ENCODE results near the gene WDR87.

The WDR87 gene

DNA sequence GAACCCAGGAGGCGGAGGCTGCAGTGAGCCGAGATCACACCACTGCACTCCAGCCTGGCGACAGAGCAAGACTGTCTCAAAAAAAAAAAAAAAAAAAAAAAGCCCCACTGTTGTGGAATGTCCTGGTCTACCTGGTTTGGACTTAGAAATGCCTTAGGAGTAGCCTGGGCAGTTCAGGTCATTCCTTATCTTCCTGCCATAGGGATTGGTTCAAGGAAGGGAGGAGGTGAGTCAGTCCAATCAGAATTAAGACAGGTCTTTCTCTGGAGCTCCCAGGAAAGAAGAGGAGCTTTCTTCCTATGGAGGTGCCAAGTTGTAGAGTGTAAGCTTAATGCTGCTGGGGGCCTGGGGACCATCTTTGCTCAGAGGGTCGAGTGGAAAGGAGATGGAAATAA is 45.4 kb upstream of the WDR87 start:
- Histone ChIP-seq H3K27me3 (replicated peaks) (no peaks in the 10 kb centered on the region), H3K36me3 (replicated peaks) (no peaks in the 10 kb centered on the region), H3K27ac (no peak overlapping the region), H3K4me3 (ENCODE audit: low read depth, low read length) (no peak overlapping the region)
- in situ Hi-C loops (cut with HindIII; ENCODE audit: low pct_ligation_motif_present, low sequenced_read_pairs): no loop called here
- TF ChIP-seq, protein P1, sequence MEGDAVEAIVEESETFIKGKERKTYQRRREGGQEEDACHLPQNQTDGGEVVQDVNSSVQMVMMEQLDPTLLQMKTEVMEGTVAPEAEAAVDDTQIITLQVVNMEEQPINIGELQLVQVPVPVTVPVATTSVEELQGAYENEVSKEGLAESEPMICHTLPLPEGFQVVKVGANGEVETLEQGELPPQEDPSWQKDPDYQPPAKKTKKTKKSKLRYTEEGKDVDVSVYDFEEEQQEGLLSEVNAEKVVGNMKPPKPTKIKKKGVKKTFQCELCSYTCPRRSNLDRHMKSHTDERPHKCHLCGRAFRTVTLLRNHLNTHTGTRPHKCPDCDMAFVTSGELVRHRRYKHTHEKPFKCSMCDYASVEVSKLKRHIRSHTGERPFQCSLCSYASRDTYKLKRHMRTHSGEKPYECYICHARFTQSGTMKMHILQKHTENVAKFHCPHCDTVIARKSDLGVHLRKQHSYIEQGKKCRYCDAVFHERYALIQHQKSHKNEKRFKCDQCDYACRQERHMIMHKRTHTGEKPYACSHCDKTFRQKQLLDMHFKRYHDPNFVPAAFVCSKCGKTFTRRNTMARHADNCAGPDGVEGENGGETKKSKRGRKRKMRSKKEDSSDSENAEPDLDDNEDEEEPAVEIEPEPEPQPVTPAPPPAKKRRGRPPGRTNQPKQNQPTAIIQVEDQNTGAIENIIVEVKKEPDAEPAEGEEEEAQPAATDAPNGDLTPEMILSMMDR (IDR thresholded peaks at IDR 0.05; ENCODE audit: low read depth, low read length, missing control alignments): no peak
- no peak for DNase-seq

DNA sequence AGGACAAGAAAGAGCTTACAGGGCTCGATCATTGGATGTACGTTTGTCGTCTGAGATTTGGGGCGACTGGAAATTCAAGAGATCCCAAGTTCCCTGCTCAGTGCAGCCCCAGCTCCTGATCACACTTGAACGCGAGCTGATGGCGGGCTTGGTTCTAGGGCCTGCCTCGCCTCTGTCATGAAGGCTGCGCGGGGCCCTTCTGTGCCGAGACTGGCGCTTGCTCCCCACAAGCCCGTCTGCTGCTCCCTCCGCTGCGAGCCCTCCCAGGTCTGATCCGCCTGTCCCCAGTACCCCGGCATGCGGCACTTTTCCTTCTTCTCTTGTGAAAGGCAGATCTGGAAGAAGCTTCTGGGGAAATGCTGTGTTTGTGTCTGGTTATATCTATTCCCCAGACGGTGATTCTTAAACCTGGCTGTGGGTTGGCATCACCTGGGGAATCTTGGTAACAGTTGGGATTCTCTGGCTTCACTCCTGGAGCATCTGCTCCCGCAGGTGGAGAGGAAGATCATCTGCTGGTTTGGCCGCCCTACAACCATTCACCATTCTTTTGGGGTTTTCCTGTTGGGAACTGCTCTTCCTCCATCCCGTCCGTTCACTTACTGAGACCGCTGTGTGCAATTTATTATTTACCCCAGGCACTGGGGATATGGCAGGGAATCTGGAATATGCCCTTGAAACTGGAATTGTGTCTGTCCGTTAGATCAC is 44.2 kb upstream of the WDR87 start:
- Histone ChIP-seq H3K27ac (no peak overlapping the region), H3K4me3 (ENCODE audit: low read depth, low read length) (no peak overlapping the region), H3K27me3 (replicated peaks) (no peaks in the 10 kb centered on the region), H3K36me3 (replicated peaks) (no peaks in the 10 kb centered on the region)
- TF ChIP-seq, protein P1 (IDR thresholded peaks at IDR 0.05; ENCODE audit: low read depth, low read length, missing control alignments): no peak
- in situ Hi-C loops (cut with HindIII; ENCODE audit: low pct_ligation_motif_present, low sequenced_read_pairs): no loop called here
- no peak for DNase-seq

DNA sequence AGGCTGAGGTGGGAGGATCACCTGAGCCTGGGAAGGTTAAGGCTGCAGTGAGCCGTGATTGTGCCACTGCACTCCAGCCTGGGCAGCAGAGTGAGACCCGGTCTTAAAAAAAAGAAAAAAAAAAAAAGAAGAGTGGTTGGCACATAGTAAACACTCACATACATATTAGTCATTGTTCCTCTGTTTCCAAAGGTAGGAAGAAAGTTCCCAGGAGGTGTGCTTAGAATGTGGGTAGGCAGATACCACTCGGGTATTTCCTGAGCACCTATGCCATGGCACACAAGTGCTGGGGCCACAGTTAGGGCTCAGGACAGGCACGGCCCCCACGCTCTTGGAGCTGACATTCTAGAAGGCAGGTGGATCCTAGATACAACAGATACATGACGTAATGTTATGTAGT is 42.0 kb upstream of the WDR87 start:
- no peak for DNase-seq
- TF ChIP-seq, protein P1 (IDR thresholded peaks at IDR 0.05; ENCODE audit: low read depth, low read length, missing control alignments): no peak
- Histone ChIP-seq H3K36me3 (replicated peaks) (peaks cover 2% of the 10 kb centered on the region), H3K27me3 (replicated peaks) (no peaks in the 10 kb centered on the region), H3K27ac (no peak overlapping the region), H3K4me3 (ENCODE audit: low read depth, low read length) (no peak overlapping the region)
- in situ Hi-C loops (cut with HindIII; ENCODE audit: low pct_ligation_motif_present, low sequenced_read_pairs): no loop called here

DNA sequence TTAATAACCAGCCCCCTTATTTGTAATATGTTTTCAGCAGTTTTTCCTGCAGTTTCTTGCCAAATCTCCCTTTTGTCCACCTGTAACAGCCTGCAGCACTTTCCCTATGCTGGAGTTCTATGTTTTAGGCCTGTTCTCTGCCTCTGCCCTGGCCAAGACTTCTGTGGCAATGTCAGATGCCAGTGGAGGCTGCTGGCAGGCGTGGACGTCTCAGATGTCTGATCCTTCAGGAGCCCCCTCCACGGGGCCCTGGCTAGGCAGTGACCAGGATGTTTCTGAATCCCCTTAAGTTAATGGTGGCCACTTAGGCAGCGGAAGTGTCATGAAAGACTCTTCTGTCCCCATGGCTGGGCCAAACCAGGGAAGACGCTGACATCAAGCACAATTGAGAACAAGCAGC is 41.4 kb upstream of the WDR87 start:
- TF ChIP-seq, protein P1 (IDR thresholded peaks at IDR 0.05; ENCODE audit: low read depth, low read length, missing control alignments): no peak
- no peaks in the 10 kb centered on the region for H3K27me3 ChIP-seq (replicated peaks)
- in situ Hi-C loops (cut with HindIII; ENCODE audit: low pct_ligation_motif_present, low sequenced_read_pairs): no loop called here
- H3K27ac ChIP-seq: no peak overlapping the region
- no peak overlapping the region for H3K4me3 ChIP-seq (ENCODE audit: low read depth, low read length)
- DNase-seq: no peak
- peaks cover 5% of the 10 kb centered on the region for H3K36me3 ChIP-seq (replicated peaks)

DNA sequence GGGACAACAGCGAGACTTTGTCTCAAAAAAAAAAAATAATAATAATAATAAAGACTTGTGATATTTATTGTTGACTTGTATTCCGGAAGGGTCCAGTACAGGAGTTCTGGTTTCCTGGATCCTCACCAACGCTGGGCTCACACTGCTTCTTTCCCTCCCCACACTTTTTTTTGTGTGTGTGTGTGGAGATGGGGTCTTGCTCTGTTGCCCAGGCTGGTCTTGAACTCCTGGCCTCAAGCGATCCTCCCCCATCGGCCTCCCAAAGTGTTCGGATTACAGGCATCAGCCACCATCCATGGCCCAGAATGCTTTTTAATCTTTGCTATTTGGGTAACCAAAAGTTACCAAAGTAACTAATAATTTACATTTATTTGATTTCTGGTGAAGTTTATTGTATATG is 39.7 kb upstream of the WDR87 start:
- Histone ChIP-seq H3K4me3 (ENCODE audit: low read depth, low read length) (no peak overlapping the region), H3K27me3 (replicated peaks) (no peaks in the 10 kb centered on the region), H3K36me3 (replicated peaks) (peaks cover 5% of the 10 kb centered on the region), H3K27ac (no peak overlapping the region)
- TF ChIP-seq, protein P1 (IDR thresholded peaks at IDR 0.05; ENCODE audit: low read depth, low read length, missing control alignments): no peak
- DNase-seq: no peak
- in situ Hi-C loops (cut with HindIII; ENCODE audit: low pct_ligation_motif_present, low sequenced_read_pairs): no loop called here

DNA sequence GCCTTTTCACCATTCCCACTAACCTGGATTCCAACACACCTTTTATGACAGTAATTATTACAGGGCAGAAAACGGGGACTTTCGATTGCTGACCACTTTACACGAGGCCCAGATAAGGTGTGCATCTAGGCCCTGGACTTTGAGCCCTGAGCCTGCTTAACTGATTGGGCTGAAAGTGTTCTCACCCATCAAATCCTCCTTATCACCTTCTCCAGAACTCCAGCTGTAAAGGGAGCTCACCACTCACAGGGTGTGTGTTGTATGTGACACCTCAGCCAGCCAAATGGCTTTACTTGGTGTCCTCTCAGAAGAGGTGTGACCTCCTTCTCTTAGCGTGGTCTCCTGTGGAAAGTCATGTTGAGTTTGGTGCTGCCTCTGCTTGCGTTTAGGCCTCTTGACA is 37.1 kb upstream of the WDR87 start:
- in situ Hi-C loops (cut with HindIII; ENCODE audit: low pct_ligation_motif_present, low sequenced_read_pairs): no loop called here
- no peak overlapping the region for H3K27ac ChIP-seq
- TF ChIP-seq, protein P1 (IDR thresholded peaks at IDR 0.05; ENCODE audit: low read depth, low read length, missing control alignments): no peak
- no peaks in the 10 kb centered on the region for H3K27me3 ChIP-seq (replicated peaks)
- DNase-seq: no peak
- H3K4me3 ChIP-seq (ENCODE audit: low read depth, low read length): no peak overlapping the region
- H3K36me3 ChIP-seq (replicated peaks): peaks cover 5% of the 10 kb centered on the region
